Activated CD4-positive, alpha-beta T cell treated with anti-CD3 and anti-CD28 coated beads for 48 hours (primary cell): Measurements from ENCODE around the gene ZNF777.
"Not testable (repeated sequence)": the region's sequence is repeated elsewhere in the genome, so short reads cannot be mapped to it uniquely, and the experiment has no call there.

Experiments
- DNase-seq: peaks from one replicate; pipeline ENCODE4 v3.0.0-alpha.2; 2020

Gene ZNF777

GRCh38 chr7:149413083-149413482 is 47.8 kb downstream of the ZNF777 start:
- not testable (repeated sequence) for DNase-seq

GRCh38 chr7:149409895-149410294 is 51.0 kb downstream of the ZNF777 start:
- no peak for DNase-seq

- no peak for DNase-seq
Observed at GRCh38 chr7:149404825-149405224, 56.0 kb downstream of the ZNF777 start.

GRCh38 chr7:149404396-149404795 is 56.5 kb downstream of the ZNF777 start:
- DNase-seq: no peak

- DNase-seq: no peak
Observed at GRCh38 chr7:149398195-149398820, 62.6 kb downstream of the ZNF777 start.

- DNase-seq: no peak
Observed at GRCh38 chr7:149397470-149398043, 63.3 kb downstream of the ZNF777 start.

GRCh38 chr7:149388550-149389335 is 72.1 kb downstream of the ZNF777 start:
- not testable (repeated sequence) for DNase-seq

GRCh38 chr7:149386514-149386913 is 74.3 kb downstream of the ZNF777 start:
- DNase-seq: not testable (repeated sequence)

- no peak for DNase-seq
Observed at GRCh38 chr7:149385195-149385950, 75.5 kb downstream of the ZNF777 start.
